ENCODE results near the gene LYRM4.
A peak's percentile ranks its signal among the peaks of the same experiment; 100 is the strongest.

The LYRM4 gene

GRCh38 chr6:5205877-5206850 is 54.6 kb downstream of the LYRM4 start:
- no peak for DNase-seq (ENCODE audit: low read depth)

- no peak for DNase-seq (ENCODE audit: low read depth)
Measured at GRCh38 chr6:5205035-5205507, 55.7 kb downstream of the LYRM4 start.

GRCh38 chr6:5204376-5204775 is 56.4 kb downstream of the LYRM4 start:
- no peak for DNase-seq (ENCODE audit: low read depth)

GRCh38 chr6:5203546-5203945 is 57.2 kb downstream of the LYRM4 start:
- DNase-seq (ENCODE audit: low read depth), result no peak

GRCh38 chr6:5202941-5203340 is 57.8 kb downstream of the LYRM4 start:
- no peak for DNase-seq (ENCODE audit: low read depth)

- DNase-seq (ENCODE audit: low read depth), result no peak
Measured at GRCh38 chr6:5202206-5202605, 58.5 kb downstream of the LYRM4 start.

GRCh38 chr6:5201271-5201670 is 59.5 kb downstream of the LYRM4 start:
- no peak for DNase-seq (ENCODE audit: low read depth)

GRCh38 chr6:5199702-5200101 is 61.0 kb downstream of the LYRM4 start:
- DNase-seq (ENCODE audit: low read depth), result no peak

GRCh38 chr6:5199283-5199682 is 61.5 kb downstream of the LYRM4 start:
- no peak for DNase-seq (ENCODE audit: low read depth)

- no peak for DNase-seq (ENCODE audit: low read depth)
Measured at GRCh38 chr6:5197084-5197483, 63.7 kb downstream of the LYRM4 start.

GRCh38 chr6:5192135-5192794 is 68.5 kb downstream of the LYRM4 start:
- no peak for DNase-seq (ENCODE audit: low read depth)

GRCh38 chr6:5191722-5192121 is 69.0 kb downstream of the LYRM4 start:
- DNase-seq (ENCODE audit: low read depth), result no peak

- DNase-seq (ENCODE audit: low read depth), result no peak
Measured at GRCh38 chr6:5191222-5191621, 69.5 kb downstream of the LYRM4 start.

GRCh38 chr6:5190507-5190906 is 70.2 kb downstream of the LYRM4 start:
- peak; percentile 94 for DNase-seq (ENCODE audit: low read depth)

- DNase-seq (ENCODE audit: low read depth), result no peak
Measured at GRCh38 chr6:5188646-5189045, 72.1 kb downstream of the LYRM4 start.

- no peak for DNase-seq (ENCODE audit: low read depth)
Measured at GRCh38 chr6:5184878-5185277, 75.9 kb downstream of the LYRM4 start.

- no peak for DNase-seq (ENCODE audit: low read depth)
Measured at GRCh38 chr6:5184218-5184617, 76.5 kb downstream of the LYRM4 start.

- DNase-seq (ENCODE audit: low read depth), result no peak
Measured at GRCh38 chr6:5181510-5182317, 79.0 kb downstream of the LYRM4 start.

GRCh38 chr6:5180636-5181035 is 80.1 kb downstream of the LYRM4 start:
- no peak for DNase-seq (ENCODE audit: low read depth)

- no peak for DNase-seq (ENCODE audit: low read depth)
Measured at GRCh38 chr6:5179917-5180316, 80.8 kb downstream of the LYRM4 start.

- DNase-seq (ENCODE audit: low read depth), result no peak
Measured at GRCh38 chr6:5178806-5179205, 81.9 kb downstream of the LYRM4 start.

GRCh38 chr6:5175635-5176034 is 85.1 kb downstream of the LYRM4 start:
- no peak for DNase-seq (ENCODE audit: low read depth)
